Activated CD8-positive, alpha-beta memory T cell treated with anti-CD3 and anti-CD28 coated beads, Interleukin-2, amount 10 ng/mL, durations not matched to agents 7 days and 5 days (primary cell): ENCODE measurements around the gene ZBTB25. TPM values are rescaled to one million over a fixed set of nuclear protein-coding genes. Genes with fewer than 3 reads are reported as not detected.

Experiments
- ATAC-seq: fragments of 150-1000 bp; cut with Tn5 transposase; one replicate; pipeline ENCODE4 v1.10.0; 2021; ENCODE audit warnings: moderate library complexity
- CTCF ChIA-PET: fragments of 350-600 bp; sonication (Branson Sonifier 250); formaldehyde crosslinking; loops from one replicate; lab custom pipeline; 2021; ENCODE audit warnings: antibody characterized with exemption; lab: Charles Lee
- DNase-seq: peaks from one replicate; pipeline ENCODE4 v3.0.0-alpha.2; 2020
- H3K27ac Mint-ChIP-seq: one replicate; pipeline ENCODE4 v1.8.0; 2021; ENCODE audit warnings: mild to moderate bottlenecking, mixed read lengths
- H3K27me3 Mint-ChIP-seq: one replicate; pipeline ENCODE4 v1.8.0; 2021; ENCODE audit warnings: mixed read lengths
- H3K36me3 Mint-ChIP-seq: one replicate; pipeline ENCODE4 v1.8.0; 2021; ENCODE audit warnings: mild to moderate bottlenecking, mixed read lengths
- H3K4me1 Mint-ChIP-seq: one replicate; pipeline ENCODE4 v1.8.0; 2021; ENCODE audit warnings: mixed read lengths
- H3K4me3 Mint-ChIP-seq: one replicate; pipeline ENCODE4 v1.8.0; 2021; ENCODE audit warnings: mild to moderate bottlenecking, moderate library complexity, mixed read lengths
- H3K9me3 Mint-ChIP-seq: one replicate; pipeline ENCODE4 v1.8.0; 2022; ENCODE audit warnings: low read depth, mixed read lengths
- total RNA-seq, 2 experiments: library from RNA; stranded (reverse); gene quantifications; one replicate each; pipeline ENCODE4 v1.2.3, GENCODE V29; 2021

ZBTB25 gene
- total RNA-seq, 2 experiments from 2014 or later: 31.4 to 42.8 TPM

GRCh38 chr14:64508215-64508776 is 4.7 kb upstream of the ZBTB25 start:
- H3K36me3 Mint-ChIP-seq: peaks cover 40% of the 10 kb centered on the region

GRCh38 chr14:64507376-64508156 is 3.9 kb upstream of the ZBTB25 start:
- Mint-ChIP-seq H3K9me3 (no peaks in the 10 kb centered on the region), H3K4me3 (peak overlapping the region; percentile 91), H3K36me3 (peaks cover 43% of the 10 kb centered on the region), H3K27ac (peak overlapping the region; percentile 98), H3K4me1 (peaks cover 54% of the 10 kb centered on the region), H3K27me3 (no peaks in the 10 kb centered on the region)
- CTCF ChIA-PET: interaction anchor here (0.8 to 5.5 kb wide), 6 partner anchors 13 to 120 kb away, joined by 3 to 70 read pairs (median 5); partner anchors contain the start of gene MTHFD1
- DNase-seq: no peak
- no peak for ATAC-seq

More at GRCh38 chr14:64508215-64508776, 4.7 kb upstream of the ZBTB25 start:
- Mint-ChIP-seq H3K27ac (peak overlapping the region; percentile 98), H3K9me3 (no peaks in the 10 kb centered on the region), H3K4me3 (peak overlapping the region; percentile 91), H3K27me3 (no peaks in the 10 kb centered on the region), H3K4me1 (peaks cover 55% of the 10 kb centered on the region)
- CTCF ChIA-PET: interaction anchor here (0.8 to 5.5 kb wide), 7 partner anchors 14 to 120 kb away, joined by 4 to 70 read pairs (median 5); partner anchors contain the start of gene MTHFD1
- DNase-seq (no peak), ATAC-seq (no peak)

- DNase-seq (no peak), ATAC-seq (no peak)
- peak overlapping the region; percentile 98 for H3K27ac Mint-ChIP-seq
- CTCF ChIA-PET: interaction anchor here (0.8 kb wide), 1 partner anchor 40 kb away, joined by 3 read pairs; no protein-coding TSS in a partner anchor
- H3K36me3 Mint-ChIP-seq: peaks cover 51% of the 10 kb centered on the region
- H3K4me3 Mint-ChIP-seq: peak overlapping the region; percentile 91
- no peaks in the 10 kb centered on the region for H3K9me3 Mint-ChIP-seq
- H3K27me3 Mint-ChIP-seq: no peaks in the 10 kb centered on the region
- peaks cover 52% of the 10 kb centered on the region for H3K4me1 Mint-ChIP-seq
These were observed 3.1 kb upstream of the ZBTB25 start for GRCh38 chr14:64506721-64507120.

- Mint-ChIP-seq H3K27me3 (no peaks in the 10 kb centered on the region), H3K4me1 (peaks cover 49% of the 10 kb centered on the region), H3K36me3 (peaks cover 48% of the 10 kb centered on the region), H3K9me3 (no peaks in the 10 kb centered on the region), H3K4me3 (peak overlapping the region; percentile 91), H3K27ac (peak overlapping the region; percentile 98)
- CTCF ChIA-PET: interaction anchor here (0.6 to 1.8 kb wide), 5 partner anchors 17 to 170 kb away, joined by 3 to 4 read pairs (median 3); no protein-coding TSS in a partner anchor
- DNase-seq (peak; percentile 94), ATAC-seq (peak; percentile 38)
These were observed 1.5 kb upstream of the ZBTB25 start for GRCh38 chr14:64504897-64505794.

- H3K27ac Mint-ChIP-seq: peak within 1 kb of the TSS; percentile 99
- peaks cover 53% of the 10 kb centered on the region for H3K36me3 Mint-ChIP-seq
- CTCF ChIA-PET: interaction anchor here (0.6 to 1.8 kb wide), 3 partner anchors 75 to 169 kb away, joined by 3 to 4 read pairs (median 3); no protein-coding TSS in a partner anchor
- no peaks in the 10 kb centered on the region for H3K9me3 Mint-ChIP-seq
- peak; percentile 91 for DNase-seq
- peaks cover 50% of the 10 kb centered on the region for H3K4me1 Mint-ChIP-seq
- no peaks in the 10 kb centered on the region for H3K27me3 Mint-ChIP-seq
- peak; percentile 47 for ATAC-seq
- peak within 1 kb of the TSS; percentile 91 for H3K4me3 Mint-ChIP-seq
These were observed 765 bp upstream of the ZBTB25 start, which contains the start of gene ZBTB1 for GRCh38 chr14:64504310-64504896. Gene ZBTB1 (plus strand): TSS chr14:64504770. CDS start chr14:64521505, 16,735 bp downstream.

- ATAC-seq: no peak
- CTCF ChIA-PET: interaction anchor here (0.6 to 3.3 kb wide), 9 partner anchors 8 to 977 kb away, joined by 3 to 22 read pairs (median 4); no protein-coding TSS in a partner anchor
- Mint-ChIP-seq H3K36me3 (peaks cover 55% of the 10 kb centered on the region), H3K27ac (peak overlapping the region; percentile 99), H3K27me3 (no peaks in the 10 kb centered on the region), H3K4me3 (peak overlapping the region; percentile 91), H3K4me1 (peaks cover 42% of the 10 kb centered on the region), H3K9me3 (no peaks in the 10 kb centered on the region)
- peak; percentile 53 for DNase-seq
These were observed 678 bp downstream of the ZBTB25 start for GRCh38 chr14:64502887-64503433.

- Mint-ChIP-seq H3K36me3 (peaks cover 56% of the 10 kb centered on the region), H3K4me3 (peak overlapping the region; percentile 91), H3K9me3 (no peaks in the 10 kb centered on the region), H3K27ac (peak overlapping the region; percentile 99), H3K27me3 (no peaks in the 10 kb centered on the region), H3K4me1 (peaks cover 42% of the 10 kb centered on the region)
- CTCF ChIA-PET: interaction anchor here (0.6 to 3.3 kb wide), 11 partner anchors 9 to 978 kb away, joined by 3 to 22 read pairs (median 4); no protein-coding TSS in a partner anchor
- ATAC-seq: no peak
- DNase-seq: peak; percentile 54
These were observed 1.2 kb downstream of the ZBTB25 start for GRCh38 chr14:64502456-64502855.

- no peaks in the 10 kb centered on the region for H3K9me3 Mint-ChIP-seq
- CTCF ChIA-PET: interaction anchor here (1.0 to 3.3 kb wide), 9 partner anchors 10 to 72 kb away, joined by 3 to 22 read pairs (median 4); no protein-coding TSS in a partner anchor
- H3K27me3 Mint-ChIP-seq: no peaks in the 10 kb centered on the region
- peak overlapping the region; percentile 99 for H3K27ac Mint-ChIP-seq
- ATAC-seq (no peak), DNase-seq (peak; percentile 49)
- peak overlapping the region; percentile 91 for H3K4me3 Mint-ChIP-seq
- peaks cover 43% of the 10 kb centered on the region for H3K4me1 Mint-ChIP-seq
- peaks cover 56% of the 10 kb centered on the region for H3K36me3 Mint-ChIP-seq
These were observed 2.0 kb downstream of the ZBTB25 start for GRCh38 chr14:64501411-64502171.

GRCh38 chr14:64500088-64500487 is 3.5 kb downstream of the ZBTB25 start:
- CTCF ChIA-PET: interaction anchor here (1.3 to 3.3 kb wide), 2 partner anchors 11 to 18 kb away, joined by 3 to 22 read pairs; no protein-coding TSS in a partner anchor
- H3K36me3 Mint-ChIP-seq: peaks cover 50% of the 10 kb centered on the region
- ATAC-seq: no peak
- H3K27ac Mint-ChIP-seq: peak overlapping the region; percentile 99
- no peak for DNase-seq
- H3K9me3 Mint-ChIP-seq: no peaks in the 10 kb centered on the region
- peaks cover 42% of the 10 kb centered on the region for H3K4me1 Mint-ChIP-seq
- H3K4me3 Mint-ChIP-seq: peak overlapping the region; percentile 91
- no peaks in the 10 kb centered on the region for H3K27me3 Mint-ChIP-seq

- no peak overlapping the region for H3K27ac Mint-ChIP-seq
- ATAC-seq: no peak
- H3K4me3 Mint-ChIP-seq: no peak overlapping the region
- H3K4me1 Mint-ChIP-seq: peaks cover 53% of the 10 kb centered on the region
- H3K9me3 Mint-ChIP-seq: no peaks in the 10 kb centered on the region
- no peaks in the 10 kb centered on the region for H3K27me3 Mint-ChIP-seq
- H3K36me3 Mint-ChIP-seq: peaks cover 42% of the 10 kb centered on the region
- DNase-seq: no peak
- CTCF ChIA-PET: interaction anchor here (0.9 to 9.0 kb wide), 6 partner anchors 10 to 193 kb away, joined by 3 to 70 read pairs (median 6); no protein-coding TSS in a partner anchor
These were observed 6.9 kb downstream of the ZBTB25 start for GRCh38 chr14:64496764-64497163.

- Mint-ChIP-seq H3K4me1 (peaks cover 50% of the 10 kb centered on the region), H3K36me3 (peaks cover 46% of the 10 kb centered on the region), H3K4me3 (no peak overlapping the region), H3K27ac (peak overlapping the region; percentile 57), H3K9me3 (no peaks in the 10 kb centered on the region), H3K27me3 (no peaks in the 10 kb centered on the region)
- DNase-seq: no peak
- ATAC-seq: no peak
- CTCF ChIA-PET: interaction anchor here (1.2 to 9.0 kb wide), 4 partner anchors 10 to 151 kb away, joined by 3 to 70 read pairs (median 14); no protein-coding TSS in a partner anchor
These were observed 8.4 kb downstream of the ZBTB25 start for GRCh38 chr14:64495252-64495651.
